PC-9 (cell line): ENCODE data around the gene LMO2.

Experiments
- EZH2 ChIP-seq: fragments of 200-600 bp; sonication (generic); IDR thresholded peaks from 2 replicates; pipeline ENCODE4 v1.8.0; 2017; ENCODE audit warnings: antibody characterized with exemption, low read depth
- TF ChIP-seq, protein P1 (sequence below): fragments of 200-600 bp; sonication (generic); conservative IDR thresholded peaks from 2 replicates; pipeline ENCODE4 v1.6.1; 2017; ENCODE audit warnings: mixed run types, antibody characterized with exemption, mild to moderate bottlenecking, moderate library complexity

DNA sequence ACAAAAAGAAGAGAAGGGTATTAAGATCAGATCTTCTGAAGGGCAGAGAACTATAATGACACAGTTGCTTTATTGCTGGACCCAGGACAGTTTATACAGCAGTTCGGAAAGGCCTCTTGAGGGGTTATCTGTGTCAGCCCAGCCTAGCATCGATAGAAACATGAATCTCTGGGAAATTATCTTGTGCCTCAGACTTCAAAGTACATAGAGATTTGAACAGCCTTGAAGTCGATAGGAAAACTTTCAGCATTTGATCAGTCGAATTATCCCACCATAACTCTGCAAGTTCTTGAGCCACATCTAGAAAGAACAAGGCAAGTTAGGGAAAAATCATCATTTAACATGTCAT is 2.5 kb upstream of the LMO2 start:
- TF ChIP-seq EZH2, result no peak
- TF ChIP-seq, protein P1, sequence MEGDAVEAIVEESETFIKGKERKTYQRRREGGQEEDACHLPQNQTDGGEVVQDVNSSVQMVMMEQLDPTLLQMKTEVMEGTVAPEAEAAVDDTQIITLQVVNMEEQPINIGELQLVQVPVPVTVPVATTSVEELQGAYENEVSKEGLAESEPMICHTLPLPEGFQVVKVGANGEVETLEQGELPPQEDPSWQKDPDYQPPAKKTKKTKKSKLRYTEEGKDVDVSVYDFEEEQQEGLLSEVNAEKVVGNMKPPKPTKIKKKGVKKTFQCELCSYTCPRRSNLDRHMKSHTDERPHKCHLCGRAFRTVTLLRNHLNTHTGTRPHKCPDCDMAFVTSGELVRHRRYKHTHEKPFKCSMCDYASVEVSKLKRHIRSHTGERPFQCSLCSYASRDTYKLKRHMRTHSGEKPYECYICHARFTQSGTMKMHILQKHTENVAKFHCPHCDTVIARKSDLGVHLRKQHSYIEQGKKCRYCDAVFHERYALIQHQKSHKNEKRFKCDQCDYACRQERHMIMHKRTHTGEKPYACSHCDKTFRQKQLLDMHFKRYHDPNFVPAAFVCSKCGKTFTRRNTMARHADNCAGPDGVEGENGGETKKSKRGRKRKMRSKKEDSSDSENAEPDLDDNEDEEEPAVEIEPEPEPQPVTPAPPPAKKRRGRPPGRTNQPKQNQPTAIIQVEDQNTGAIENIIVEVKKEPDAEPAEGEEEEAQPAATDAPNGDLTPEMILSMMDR, result no peak
